Activated CD8-positive, alpha-beta memory T cell treated with anti-CD3 and anti-CD28 coated beads for 24 hours (primary cell): Measurements from ENCODE around the gene MYOD1.

Experiments used
- DNase-seq: peaks from one replicate; pipeline ENCODE4 v3.0.0-alpha.2; 2020

The MYOD1 gene

DNA sequence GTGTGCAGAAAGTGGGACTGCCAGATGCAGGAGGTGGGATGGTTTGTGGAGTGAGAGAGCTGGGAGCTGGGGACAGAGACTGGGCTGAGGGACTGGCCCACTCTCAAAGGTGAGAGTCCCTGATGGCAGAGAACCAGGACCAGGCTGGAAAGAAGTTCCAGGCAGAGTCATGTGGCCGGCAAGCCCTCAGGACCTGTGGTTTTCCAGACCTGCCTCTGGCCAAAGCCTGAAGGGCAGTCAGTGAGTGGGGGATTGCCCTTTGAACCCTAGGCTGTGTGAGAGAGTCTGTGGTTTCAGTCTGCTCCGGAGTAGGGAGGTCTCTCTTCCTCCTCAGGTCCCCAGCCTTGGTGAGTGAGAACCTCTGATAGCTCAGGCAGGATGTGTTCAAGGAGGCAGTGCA lies 32.2 kb downstream of the MYOD1 start:
- DNase-seq = no peak

DNA sequence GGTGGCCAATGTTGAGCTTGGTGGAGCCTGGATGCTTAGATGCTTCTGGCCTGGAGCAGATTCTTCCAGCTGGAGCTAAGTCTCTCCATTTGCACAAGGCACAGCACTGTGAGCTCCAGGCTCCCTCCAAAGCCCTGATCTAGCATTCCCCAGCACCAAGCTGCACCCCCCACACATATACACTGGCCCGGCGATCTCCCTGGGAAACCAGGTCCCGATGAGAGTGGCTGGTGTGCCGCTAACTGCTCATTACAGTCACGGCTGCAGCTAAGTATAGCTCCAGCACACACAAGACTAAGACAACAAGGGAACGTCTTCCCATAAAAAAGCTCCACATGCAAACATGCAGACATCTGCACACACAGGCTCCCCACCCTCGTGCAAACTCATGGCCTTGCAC lies 32.8 kb downstream of the MYOD1 start:
- no peak for DNase-seq

DNA sequence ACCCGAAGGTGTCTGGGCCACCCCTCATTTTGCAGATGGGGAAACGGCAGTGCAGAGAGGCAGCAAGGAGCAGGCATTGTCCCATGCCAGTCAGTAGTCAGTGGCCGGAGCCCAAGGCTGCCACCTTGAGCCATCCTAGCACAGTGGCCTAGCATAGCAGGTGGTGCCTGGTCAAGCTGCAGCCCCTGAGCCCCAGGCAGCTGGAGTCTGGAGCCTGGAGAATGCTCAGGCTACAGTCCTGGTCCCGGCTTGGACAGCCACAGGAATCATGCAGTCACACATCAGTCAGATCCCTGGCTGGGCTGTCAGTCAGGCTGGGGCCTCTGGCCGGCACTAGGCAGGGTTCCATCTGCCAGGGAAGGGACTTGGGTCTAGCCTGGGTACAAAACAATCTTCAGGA lies 33.8 kb downstream of the MYOD1 start:
- DNase-seq = no peak

DNA sequence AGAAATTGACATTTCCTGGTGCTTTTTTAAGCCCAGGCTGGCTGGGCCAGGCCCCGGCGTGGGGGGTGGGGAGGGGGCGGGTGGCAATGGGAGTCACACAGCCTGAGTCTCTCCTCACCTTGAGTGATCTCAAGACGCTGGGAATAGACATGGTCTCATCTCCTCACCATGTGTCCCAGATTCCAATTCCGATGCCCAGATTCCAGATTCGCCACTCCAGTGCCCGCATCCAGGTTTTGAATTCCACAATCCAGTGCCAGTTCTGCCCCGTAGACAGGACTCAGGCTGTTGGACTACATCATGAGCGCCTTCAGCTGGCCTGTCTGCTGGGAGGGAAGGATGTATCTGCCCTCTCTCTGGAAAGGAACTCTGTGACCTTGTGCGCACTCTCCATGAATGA lies 34.3 kb downstream of the MYOD1 start:
- DNase-seq = no peak

DNA sequence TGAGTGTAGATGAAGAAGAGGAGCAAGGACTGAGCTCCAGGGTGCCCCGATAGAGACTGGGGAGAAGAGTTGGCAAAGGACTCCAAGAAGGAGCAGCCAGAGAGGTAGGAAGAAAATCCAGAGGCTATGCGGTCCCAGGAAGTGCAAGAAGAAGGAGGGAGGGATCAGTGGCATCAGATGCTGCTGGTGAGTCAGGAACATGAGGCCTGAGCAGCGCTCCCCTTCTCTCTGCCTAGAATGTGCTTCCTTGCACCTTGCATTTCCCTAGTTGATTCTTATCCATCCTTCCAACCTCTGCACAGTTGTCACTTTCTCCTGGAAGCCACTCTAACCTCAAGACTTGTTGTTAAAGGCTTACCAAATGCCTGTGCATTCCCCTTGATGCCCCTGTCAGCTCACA lies 36.5 kb downstream of the MYOD1 start:
- DNase-seq = no peak

DNA sequence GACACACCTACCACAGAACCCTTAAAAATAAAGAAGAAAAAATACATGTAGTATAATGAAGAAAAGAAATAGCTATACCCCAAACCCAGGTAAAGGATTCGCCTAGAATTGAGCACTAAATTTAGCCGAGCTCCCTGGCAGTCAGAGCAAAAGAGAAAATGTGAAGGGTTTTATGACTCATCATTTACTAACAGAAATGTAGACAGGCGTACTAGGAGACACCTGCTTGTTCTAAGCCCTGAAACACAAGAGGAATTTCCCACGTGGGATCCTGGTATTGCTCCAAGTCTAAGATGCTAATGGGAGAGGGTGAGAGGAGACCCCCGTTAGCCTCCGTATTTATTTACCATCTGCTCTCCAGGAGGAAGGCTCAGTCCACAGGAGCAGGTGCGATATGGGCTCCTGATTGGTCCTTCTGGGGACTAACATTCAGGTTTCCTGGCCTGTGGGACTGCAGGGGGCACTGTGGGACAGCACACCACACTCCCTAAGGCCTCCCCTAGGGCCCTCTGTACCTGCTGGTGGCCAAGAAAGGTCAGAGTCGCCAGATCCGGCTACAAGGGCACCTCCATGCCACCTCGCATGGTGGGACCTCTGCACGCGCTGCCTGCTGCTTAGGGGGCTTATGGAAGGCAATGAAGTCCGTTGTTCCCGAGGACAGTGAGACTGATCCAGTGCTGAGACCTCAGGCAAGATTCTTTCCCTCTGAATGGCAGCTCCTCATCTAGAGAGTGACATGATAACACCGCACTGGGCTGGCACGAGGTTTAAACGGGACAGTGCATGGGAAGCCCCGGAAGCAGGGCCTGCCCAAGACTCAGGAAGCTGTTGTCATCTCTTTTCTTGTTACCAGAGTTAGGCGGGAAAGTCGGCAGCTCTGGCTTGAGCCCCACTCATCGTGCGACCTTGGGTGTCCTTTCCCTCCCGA lies 41.0 kb downstream of the MYOD1 start:
- no peak for DNase-seq

DNA sequence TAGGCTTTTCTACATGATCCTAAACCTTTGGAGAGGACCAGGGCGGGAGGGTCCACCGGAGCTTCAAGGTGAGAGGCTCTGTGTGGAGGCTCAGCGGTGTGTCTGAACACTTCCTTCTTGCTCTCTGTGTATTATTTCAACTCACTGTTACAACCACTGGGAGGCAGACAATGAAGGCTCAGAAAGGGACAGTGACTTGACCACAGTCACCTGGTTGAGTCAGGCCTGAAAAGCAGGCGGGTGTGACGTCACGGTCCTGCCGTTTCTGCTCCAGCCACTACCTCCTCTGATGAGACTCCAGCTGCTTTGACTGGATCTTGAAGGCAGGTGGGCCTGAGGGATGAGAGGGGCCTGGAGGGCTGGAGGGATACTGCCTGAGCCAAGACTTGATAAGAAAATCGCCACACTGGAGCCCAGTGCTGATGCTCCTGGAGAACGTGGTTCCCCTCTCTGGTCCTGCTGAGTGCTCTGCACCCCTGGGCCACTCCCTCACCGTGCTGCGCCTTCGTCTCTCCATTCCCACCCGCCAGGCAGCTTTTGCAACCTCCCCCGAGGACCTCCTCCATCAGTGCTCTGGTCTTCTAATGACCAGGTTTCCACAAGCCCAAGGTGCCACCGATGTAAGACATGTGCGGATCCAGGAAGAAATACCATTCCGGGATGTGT lies 43.1 kb downstream of the MYOD1 start:
- no peak for DNase-seq

DNA sequence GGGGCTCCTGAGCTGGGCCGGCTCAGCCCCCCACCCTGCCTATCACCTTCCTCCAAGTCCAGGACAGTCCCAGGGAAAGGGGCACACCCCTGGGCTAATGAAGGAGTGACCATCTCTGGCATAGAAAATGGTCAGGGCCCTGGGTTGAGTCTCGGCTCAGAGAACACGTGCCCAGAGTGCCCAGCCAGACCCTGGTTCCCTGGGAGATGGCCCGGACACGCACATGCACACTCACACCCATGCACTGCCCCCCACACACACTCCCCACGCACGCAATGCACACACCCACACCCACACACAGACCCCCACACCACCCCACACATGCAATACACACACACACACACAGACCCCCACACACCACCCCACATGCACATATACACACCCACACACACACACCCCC lies 43.9 kb downstream of the MYOD1 start:
- DNase-seq = no peak

DNA sequence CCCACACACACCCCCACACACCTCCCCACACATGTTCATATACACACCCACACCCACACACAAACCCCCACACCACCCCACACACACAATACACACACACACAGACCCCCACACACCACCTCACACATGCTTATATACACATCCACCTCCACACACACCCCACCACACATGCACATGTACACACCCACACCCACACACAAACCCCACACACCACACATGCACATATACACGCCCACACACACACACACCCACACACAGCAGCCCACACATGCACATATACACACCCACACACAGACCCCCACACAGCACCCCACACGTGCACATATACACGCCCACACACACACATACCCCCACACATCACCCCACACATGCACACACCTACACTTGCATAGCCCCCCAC lies 44.3 kb downstream of the MYOD1 start:
- no peak for DNase-seq

DNA sequence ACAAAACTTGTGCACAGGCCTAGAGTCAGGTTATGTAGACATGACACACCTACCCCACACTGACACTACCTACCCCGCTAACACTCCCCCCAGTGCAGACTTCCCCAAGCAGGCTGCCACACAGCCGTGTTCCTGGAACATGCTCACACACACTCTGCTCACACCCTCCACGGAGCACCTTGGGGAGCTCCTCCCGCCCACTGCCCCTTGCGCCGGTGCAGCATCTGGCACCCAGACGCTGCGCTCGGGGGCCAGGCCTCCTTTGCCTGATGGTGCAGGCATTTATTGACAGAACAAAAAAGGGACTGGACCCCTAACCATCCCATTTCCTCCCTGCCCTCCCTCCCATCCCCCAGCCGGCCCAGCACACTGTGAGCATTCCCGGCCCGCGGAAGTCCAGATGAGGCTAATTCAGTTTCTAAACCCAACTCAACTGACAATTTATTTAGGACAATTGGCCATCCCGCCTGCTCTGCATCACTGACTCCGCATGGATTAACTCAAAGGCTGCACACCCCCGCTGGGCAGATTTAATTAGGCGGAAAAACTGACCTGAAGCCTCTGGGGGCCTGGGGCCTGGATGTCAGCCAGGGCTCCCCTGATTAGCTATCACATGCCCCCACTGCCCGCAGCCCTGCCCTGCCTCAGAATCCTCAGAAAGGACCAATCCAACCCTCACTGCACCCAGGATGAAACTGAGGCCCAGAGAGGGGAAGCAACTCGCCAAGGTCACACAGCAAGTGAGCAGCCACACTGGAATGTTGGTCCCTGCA lies 45.3 kb downstream of the MYOD1 start:
- no peak for DNase-seq

DNA sequence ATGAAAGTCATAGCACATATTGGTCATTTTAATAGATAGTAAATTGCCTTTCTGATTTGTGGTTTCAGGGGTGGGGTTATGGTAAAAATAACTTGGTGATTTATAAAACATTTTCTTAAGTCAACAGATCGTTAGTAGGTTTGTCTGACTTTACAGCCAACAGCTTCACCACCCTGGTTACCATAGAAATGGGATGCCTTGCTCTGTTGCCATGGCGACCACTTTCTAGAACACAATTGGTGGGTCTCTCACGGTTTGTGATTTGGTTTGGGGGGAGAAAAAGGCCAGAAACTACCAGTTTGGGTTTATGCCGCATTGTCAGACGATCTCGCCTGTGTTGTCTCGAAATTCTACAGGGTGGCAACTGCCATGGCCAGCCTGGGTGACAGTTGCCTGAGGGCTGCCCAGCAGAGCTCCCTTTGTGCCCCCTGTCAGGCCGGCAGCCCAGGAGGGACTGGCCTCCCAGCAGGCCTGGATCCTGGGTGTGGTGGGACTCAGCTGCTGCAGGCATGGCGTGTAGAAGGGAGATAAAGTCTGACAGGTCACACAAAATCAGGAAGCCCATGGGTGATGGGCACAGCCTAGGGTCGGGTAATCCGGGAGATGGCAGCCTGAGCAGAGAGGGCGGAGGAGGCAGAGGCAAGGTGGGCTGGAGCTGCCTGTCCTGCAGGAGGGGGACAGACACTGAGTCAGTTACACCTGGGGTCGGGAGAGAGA lies 46.1 kb downstream of the MYOD1 start:
- DNase-seq = no peak

DNA sequence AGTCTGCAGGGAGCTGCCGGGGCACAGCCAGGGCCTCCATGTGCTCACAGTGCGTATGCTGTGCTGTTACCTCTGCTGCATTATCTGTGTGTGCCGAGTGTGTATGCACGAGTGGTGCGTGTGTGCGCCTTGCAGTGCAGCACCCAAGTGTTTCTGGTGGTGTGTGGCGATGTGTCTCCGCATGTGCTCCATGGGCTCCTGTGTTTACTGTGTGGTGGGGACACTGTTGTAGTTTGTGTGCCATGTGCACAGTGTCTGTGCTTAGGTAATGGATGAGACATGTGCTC lies 46.6 kb downstream of the MYOD1 start:
- no peak for DNase-seq

DNA sequence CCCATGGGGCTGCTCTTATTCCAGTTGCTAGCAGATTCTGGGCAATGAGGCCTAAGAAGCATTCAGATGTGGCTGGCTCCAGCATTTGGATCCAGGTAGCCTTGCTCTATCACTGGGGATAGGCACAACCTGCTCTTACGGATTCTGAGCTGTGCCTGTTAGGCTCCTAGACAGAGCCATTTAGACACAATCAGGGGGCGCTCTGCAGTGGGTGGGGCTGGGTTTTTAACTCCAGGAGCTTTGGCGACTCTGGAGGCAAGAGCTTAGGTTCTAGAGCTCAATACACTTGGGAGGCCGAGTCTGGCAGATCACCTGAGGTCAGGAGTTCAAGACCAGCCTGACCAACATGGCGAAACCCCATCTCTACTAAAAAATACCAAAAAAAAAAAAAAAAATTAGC lies 47.2 kb downstream of the MYOD1 start:
- DNase-seq = no peak

DNA sequence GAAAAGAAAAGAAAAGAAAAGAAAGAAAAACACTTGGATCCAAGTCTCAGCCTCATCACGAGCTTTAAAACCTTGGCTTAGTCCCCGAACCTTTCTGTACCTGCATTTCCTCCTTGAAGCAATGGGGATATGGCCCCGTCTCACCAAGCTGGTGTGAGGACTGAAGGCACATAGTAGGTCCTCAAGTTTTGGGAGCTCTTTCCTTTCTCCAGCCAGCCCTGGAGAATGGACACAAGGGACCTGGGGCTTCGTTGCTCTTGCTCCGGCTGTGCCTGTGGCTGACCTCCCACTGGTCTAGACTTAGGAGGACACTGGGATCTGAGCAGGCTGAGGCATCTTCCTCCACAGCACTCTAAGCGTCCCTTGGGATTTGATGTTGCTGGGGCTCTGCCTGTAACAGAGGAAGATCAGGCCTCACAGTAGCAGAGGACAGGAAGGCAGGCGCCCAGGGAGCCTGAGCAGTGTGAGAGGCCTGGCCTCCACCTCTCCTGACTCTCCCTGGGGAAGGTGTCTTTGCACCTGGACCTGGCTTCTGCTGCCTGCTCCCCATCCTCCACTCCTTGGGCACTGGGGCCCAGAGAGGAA lies 48.0 kb downstream of the MYOD1 start:
- DNase-seq = no peak

DNA sequence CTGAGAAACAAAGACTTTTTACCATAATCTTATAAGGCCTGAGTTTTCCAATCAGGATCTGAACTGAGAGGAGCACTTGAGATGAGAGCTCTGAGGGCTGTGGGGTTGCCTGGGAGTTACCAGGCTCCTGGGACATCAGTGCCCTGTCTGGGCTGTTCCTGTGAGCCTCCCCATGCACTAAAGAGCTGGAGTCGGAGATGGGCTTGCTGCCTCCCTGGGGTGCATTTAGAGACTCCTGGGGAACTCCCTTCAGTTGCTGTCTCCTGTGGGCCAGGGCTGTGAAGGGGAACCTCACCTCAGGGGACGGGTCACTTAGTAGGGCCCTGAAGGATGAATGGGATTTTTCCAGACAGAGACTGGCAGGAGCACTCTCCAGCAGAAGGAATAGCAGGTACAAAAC lies 48.5 kb downstream of the MYOD1 start:
- DNase-seq = no peak

DNA sequence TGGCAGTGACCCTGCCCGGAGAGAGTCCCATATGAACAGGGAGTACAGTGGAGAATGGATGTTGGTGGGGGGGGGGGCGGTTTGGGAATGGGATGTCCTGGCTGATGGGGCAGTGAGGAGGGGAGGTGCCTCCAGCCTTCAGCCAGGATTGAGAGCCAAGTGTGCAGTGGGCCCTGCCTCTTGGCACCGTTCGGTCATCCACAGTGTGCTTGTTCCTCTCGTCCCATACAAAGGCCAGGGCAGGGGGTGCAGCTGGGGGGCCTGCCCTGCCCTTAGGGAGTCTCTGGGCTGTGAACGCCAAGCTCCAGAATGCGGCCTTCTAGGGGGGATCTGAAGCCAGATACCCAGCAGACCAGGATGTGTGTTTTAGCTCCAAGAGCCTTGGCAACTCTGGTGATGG lies 49.2 kb downstream of the MYOD1 start:
- no peak for DNase-seq

DNA sequence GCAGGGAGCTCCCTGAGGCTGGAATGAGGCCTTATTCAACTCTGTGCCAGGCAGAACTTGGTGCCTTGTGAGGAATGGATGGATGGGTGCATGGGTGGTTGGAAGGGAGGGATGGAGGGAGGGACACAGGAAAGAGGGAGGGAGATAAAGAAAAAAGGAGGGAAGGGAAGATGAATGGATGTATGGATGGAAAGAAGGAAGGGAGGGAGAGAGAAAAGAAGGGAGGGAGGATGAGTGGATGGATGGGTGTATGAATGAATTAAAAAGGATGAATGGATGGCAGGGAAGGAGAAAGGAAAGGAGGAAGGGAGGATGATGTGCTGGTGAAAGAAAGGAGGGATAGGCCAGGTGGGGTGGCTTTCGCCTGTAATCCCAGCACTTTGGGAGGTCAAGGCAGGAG lies 49.8 kb downstream of the MYOD1 start:
- no peak for DNase-seq

DNA sequence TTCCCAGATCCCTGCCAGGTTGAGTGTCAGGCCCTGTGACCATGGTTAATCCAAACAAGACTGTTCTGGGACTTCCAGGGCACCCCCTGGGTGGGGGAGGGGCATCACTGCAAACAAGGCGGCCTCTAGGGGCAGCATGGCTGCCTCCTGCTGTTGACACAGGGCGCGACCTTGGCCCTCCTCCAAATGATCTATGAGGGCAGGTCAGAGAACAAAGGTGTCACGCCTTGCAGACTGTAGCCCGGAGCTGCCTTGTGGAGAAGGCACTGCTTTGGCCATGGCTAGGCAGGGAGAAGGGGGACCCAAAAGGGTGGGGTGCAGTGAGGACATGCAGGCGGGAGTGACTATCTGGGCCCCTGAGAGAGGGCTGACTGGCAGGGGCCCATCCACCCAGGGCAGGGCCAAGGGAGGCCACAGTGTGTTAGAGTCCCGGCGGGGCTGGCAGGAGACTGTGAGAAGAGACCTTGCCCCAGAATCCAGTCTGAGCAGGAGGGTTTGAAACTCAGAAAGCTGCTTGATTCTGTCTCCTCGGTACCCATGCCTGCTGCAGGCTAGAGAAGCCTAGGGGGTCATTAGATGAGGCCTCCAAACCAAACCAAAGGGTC lies 50.8 kb downstream of the MYOD1 start:
- no peak for DNase-seq

DNA sequence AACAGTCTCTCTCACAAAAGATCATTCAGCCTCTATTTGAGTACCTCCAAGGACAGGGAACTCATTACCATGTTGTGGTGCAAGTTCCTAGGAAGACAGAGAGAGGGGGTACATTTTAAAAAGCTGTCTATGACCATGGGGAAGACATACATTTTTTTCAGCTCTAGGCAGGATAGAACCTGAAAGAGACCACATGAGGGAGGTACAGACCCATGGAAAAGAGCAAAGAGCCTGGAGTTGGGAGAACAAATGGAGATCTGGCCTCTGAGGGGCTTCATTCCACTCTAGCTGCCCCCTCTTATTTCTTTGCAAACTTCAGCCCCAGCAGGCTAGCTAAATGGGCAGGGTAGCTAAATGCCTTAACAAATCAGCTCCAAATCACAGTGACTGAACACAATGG lies 51.5 kb downstream of the MYOD1 start:
- no peak for DNase-seq

DNA sequence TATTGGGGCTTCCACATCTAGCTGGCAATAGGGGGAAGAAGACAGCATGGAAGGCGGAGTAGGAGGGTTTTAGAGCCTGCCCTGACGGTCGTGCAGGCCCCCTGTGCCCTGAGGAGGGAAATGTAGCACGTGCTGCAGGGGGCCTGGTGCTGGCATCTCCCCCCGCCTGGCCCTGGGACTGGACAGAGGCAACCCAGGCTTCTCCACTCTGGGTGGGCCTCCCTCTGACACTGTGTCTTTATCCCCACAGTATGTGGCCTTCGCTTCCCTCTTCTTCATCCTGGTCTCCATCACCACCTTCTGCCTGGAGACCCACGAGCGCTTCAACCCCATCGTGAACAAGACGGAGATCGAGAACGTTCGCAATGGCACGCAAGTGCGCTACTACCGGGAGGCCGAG lies 52.0 kb downstream of the MYOD1 start:
- DNase-seq = no peak
